ENCODE measurements around the gene P3R3URF. TPM values are rescaled to one million over a fixed set of nuclear protein-coding genes. Genes with fewer than 3 reads are reported as not detected.

Gene P3R3URF
- total and polyA plus RNA-seq, 4 donors = not detected

GRCh38 chr1:46128344-46128743 lies 47.9 kb downstream of the P3R3URF start:
- H3K36me3 ChIP-seq (ENCODE audit: control insufficient read depth in 4 of 4, insufficient read depth in 3 of 4, low read depth in 1 of 4, low read length in 3 of 4) = no peaks in the 10 kb centered on the region
- no peak for DNase-seq (ENCODE audit: low spot score)
- no peak overlapping the region for H3K9ac ChIP-seq (ENCODE audit: low read depth in 1 of 2, low read length in 2 of 2)
- no peaks in the 10 kb centered on the region for H3K9me3 ChIP-seq (ENCODE audit: control insufficient read depth in 4 of 4, low read length in 3 of 4)
- peaks cover 4 to 25% (median 7%) of the 10 kb centered on the region in 4 donors for H3K4me1 ChIP-seq (ENCODE audit: control insufficient read depth in 4 of 4, insufficient read depth in 4 of 4, low read length in 3 of 4)
- no peak overlapping the region for H3K27ac ChIP-seq (ENCODE audit: low read depth in 1 of 2, low read length in 2 of 2)
- TF ChIP-seq, protein P1, sequence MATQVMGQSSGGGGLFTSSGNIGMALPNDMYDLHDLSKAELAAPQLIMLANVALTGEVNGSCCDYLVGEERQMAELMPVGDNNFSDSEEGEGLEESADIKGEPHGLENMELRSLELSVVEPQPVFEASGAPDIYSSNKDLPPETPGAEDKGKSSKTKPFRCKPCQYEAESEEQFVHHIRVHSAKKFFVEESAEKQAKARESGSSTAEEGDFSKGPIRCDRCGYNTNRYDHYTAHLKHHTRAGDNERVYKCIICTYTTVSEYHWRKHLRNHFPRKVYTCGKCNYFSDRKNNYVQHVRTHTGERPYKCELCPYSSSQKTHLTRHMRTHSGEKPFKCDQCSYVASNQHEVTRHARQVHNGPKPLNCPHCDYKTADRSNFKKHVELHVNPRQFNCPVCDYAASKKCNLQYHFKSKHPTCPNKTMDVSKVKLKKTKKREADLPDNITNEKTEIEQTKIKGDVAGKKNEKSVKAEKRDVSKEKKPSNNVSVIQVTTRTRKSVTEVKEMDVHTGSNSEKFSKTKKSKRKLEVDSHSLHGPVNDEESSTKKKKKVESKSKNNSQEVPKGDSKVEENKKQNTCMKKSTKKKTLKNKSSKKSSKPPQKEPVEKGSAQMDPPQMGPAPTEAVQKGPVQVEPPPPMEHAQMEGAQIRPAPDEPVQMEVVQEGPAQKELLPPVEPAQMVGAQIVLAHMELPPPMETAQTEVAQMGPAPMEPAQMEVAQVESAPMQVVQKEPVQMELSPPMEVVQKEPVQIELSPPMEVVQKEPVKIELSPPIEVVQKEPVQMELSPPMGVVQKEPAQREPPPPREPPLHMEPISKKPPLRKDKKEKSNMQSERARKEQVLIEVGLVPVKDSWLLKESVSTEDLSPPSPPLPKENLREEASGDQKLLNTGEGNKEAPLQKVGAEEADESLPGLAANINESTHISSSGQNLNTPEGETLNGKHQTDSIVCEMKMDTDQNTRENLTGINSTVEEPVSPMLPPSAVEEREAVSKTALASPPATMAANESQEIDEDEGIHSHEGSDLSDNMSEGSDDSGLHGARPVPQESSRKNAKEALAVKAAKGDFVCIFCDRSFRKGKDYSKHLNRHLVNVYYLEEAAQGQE (IDR thresholded peaks at IDR 0.05) = no peak
- no peak for TF ChIP-seq ATF3 (IDR thresholded peaks at IDR 0.05)
- TF ChIP-seq YY1 (IDR thresholded peaks at IDR 0.05) = no peak
- TF ChIP-seq NR2F2 (IDR thresholded peaks at IDR 0.05) = no peak
- no peak for TF ChIP-seq HNF4A (conservative IDR thresholded peaks at IDR 0.05)
- TF ChIP-seq, protein P2, sequence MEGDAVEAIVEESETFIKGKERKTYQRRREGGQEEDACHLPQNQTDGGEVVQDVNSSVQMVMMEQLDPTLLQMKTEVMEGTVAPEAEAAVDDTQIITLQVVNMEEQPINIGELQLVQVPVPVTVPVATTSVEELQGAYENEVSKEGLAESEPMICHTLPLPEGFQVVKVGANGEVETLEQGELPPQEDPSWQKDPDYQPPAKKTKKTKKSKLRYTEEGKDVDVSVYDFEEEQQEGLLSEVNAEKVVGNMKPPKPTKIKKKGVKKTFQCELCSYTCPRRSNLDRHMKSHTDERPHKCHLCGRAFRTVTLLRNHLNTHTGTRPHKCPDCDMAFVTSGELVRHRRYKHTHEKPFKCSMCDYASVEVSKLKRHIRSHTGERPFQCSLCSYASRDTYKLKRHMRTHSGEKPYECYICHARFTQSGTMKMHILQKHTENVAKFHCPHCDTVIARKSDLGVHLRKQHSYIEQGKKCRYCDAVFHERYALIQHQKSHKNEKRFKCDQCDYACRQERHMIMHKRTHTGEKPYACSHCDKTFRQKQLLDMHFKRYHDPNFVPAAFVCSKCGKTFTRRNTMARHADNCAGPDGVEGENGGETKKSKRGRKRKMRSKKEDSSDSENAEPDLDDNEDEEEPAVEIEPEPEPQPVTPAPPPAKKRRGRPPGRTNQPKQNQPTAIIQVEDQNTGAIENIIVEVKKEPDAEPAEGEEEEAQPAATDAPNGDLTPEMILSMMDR (IDR thresholded peaks at IDR 0.05; ENCODE audit: low read depth, low read length, missing input control) = no peak
- TF ChIP-seq SP1 (IDR thresholded peaks at IDR 0.05) = no peak
- no peak for TF ChIP-seq GABPA (IDR thresholded peaks at IDR 0.05 in 1 of 2, conservative IDR thresholded peaks at IDR 0.05 in 1 of 2)
- TF ChIP-seq ZBTB33 (IDR thresholded peaks at IDR 0.05) = no peak
- TF ChIP-seq RAD21 (IDR thresholded peaks at IDR 0.05) = no peak
- no peak for TF ChIP-seq JUND (IDR thresholded peaks at IDR 0.05)
- WGBS = 94% methylated on average over 3 of the region's 3 CpGs
- H3K4me3 ChIP-seq (ENCODE audit: low read depth in 1 of 3, low read length in 3 of 3) = no peak overlapping the region
- H3K27me3 ChIP-seq (ENCODE audit: control insufficient read depth in 4 of 4, insufficient read depth in 4 of 4, low read length in 3 of 4) = peaks cover 0 to 4% (median 0%) of the 10 kb centered on the region in 4 donors

Small RNA genes lying within 50 kb of the gene (small RNA-seq; reads per million reads assigned to genes)
- gene AL672043.1 = not detected

Other genes starting within 250 kb of the P3R3URF start
- gene PIK3R3, start 43.9 kb downstream of the P3R3URF start, total RNA-seq = 1 to 10 TPM; 3.7 to 4.6 TPM
- gene PIK3R3, start 43.9 kb downstream of the P3R3URF start, polyA plus RNA-seq = 1 to 10 TPM; 1.5 to 1.8 TPM
- gene TSPAN1, start 1.4 kb downstream of the P3R3URF start, total RNA-seq = 1 to 10 TPM in 1 of 2 donors, under 1 TPM in 1; 0.33 to 2.4 TPM
- gene TSPAN1, start 1.4 kb downstream of the P3R3URF start, polyA plus RNA-seq = 1 to 10 TPM; 1.7 to 7.0 TPM
- 10 to 100 TPM; 10.3 to 32.0 TPM for gene POMGNT1, start 21.9 kb upstream of the P3R3URF start, total RNA-seq
- gene POMGNT1, start 21.9 kb upstream of the P3R3URF start, polyA plus RNA-seq = 10 to 100 TPM; 30.7 to 31.4 TPM
- under 1 TPM; 0.09 to 0.50 TPM for gene LURAP1, start 26.8 kb upstream of the P3R3URF start, total RNA-seq
- gene LURAP1, start 26.8 kb upstream of the P3R3URF start, polyA plus RNA-seq = under 1 TPM in 1 of 2 donors, not detected in 1; 0.08 TPM
- 1 to 10 TPM in 1 of 2 donors, under 1 TPM in 1; 0.08 to 8.8 TPM for gene RAD54L, start 71.3 kb upstream of the P3R3URF start, total RNA-seq
- gene RAD54L, start 71.3 kb upstream of the P3R3URF start, polyA plus RNA-seq = under 1 TPM; 0.35 to 0.68 TPM
- gene LRRC41, start 127.1 kb upstream of the P3R3URF start, total RNA-seq = 10 to 100 TPM; 30.5 to 58.4 TPM
- gene LRRC41, start 127.1 kb upstream of the P3R3URF start, polyA plus RNA-seq = 10 to 100 TPM; 22.0 to 25.0 TPM
- gene UQCRH, start 127.2 kb upstream of the P3R3URF start, total RNA-seq = 100 to 1,000 TPM; 183 to 220 TPM
- 100 to 1,000 TPM; 158 to 220 TPM for gene UQCRH, start 127.2 kb upstream of the P3R3URF start, polyA plus RNA-seq
- 10 to 100 TPM; 12.2 to 17.2 TPM for gene NSUN4, start 164.3 kb upstream of the P3R3URF start, total RNA-seq
- gene NSUN4, start 164.3 kb upstream of the P3R3URF start, polyA plus RNA-seq = 10 to 100 TPM in 1 of 2 donors, 1 to 10 TPM in 1; 7.0 to 11.7 TPM
- gene FAAH, start 217.8 kb upstream of the P3R3URF start, total RNA-seq = 10 to 100 TPM in 1 of 2 donors, 1 to 10 TPM in 1; 4.3 to 41.5 TPM
- 10 to 100 TPM; 17.8 to 26.5 TPM for gene FAAH, start 217.8 kb upstream of the P3R3URF start, polyA plus RNA-seq